Mucosa of stomach (tissue), 1 donor: Measurements from ENCODE around the gene MAEL.

Experiments used
- H3K27me3 ChIP-seq: one replicate; pipeline ENCODE4 v1.7.0; 2013; ENCODE audit warnings: mild to moderate bottlenecking, low read length; ENCODE audit not compliant: control insufficient read depth, insufficient read depth
- H3K36me3 ChIP-seq: one replicate; pipeline ENCODE4 v1.7.0; 2013; ENCODE audit warnings: low read length; ENCODE audit not compliant: control insufficient read depth, insufficient read depth
- H3K4me1 ChIP-seq: one replicate; pipeline ENCODE4 v1.7.0; 2013; ENCODE audit warnings: mild to moderate bottlenecking, low read length; ENCODE audit not compliant: control insufficient read depth, insufficient read depth
- H3K4me3 ChIP-seq: one replicate; pipeline ENCODE4 v1.7.0; 2013; ENCODE audit warnings: low read length
- H3K9ac ChIP-seq: one replicate; pipeline ENCODE4 v1.7.0; 2013; ENCODE audit warnings: mild to moderate bottlenecking, low read length, moderate library complexity
- H3K9me3 ChIP-seq: one replicate; pipeline ENCODE4 v1.7.0; 2013; ENCODE audit warnings: mild to moderate bottlenecking, low read length, moderate library complexity; ENCODE audit not compliant: control insufficient read depth
- donor health status: Pancreatic carcinoma.

MAEL gene

DNA sequence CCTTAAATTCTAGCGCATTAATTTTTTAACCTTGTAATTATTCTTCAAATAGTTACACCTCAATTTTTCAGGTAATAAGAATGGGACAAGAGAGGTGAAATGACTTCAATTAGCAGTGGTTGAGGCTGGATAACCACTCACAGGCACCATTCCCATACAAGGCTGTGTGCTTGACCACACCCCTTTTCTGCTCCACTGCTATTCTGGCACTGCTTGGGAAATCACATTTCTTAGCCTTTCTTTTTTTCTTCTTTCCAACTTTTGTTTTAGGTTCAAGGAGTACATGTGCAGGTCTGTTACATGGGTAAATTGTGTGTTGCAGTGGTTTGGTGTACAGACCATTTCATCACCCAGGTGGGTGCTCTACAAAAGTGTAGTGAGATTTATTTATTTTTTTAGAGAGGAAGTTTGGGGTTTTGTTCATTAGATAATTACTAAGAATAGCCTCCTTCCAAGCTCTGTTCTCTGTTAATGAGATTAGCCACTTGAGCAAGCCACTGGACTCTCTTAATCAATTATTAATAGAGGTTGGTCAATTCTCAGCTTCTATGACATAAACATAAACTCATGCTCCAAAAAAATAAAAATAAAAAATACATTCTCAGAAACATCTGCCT lies 28.1 kb upstream of the MAEL start:
- Histone ChIP-seq H3K36me3 (no peaks in the 10 kb centered on the region), H3K27me3 (no peaks in the 10 kb centered on the region), H3K9ac (no peak overlapping the region), H3K4me1 (no peaks in the 10 kb centered on the region), H3K4me3 (no peak overlapping the region), H3K9me3 (no peaks in the 10 kb centered on the region)

DNA sequence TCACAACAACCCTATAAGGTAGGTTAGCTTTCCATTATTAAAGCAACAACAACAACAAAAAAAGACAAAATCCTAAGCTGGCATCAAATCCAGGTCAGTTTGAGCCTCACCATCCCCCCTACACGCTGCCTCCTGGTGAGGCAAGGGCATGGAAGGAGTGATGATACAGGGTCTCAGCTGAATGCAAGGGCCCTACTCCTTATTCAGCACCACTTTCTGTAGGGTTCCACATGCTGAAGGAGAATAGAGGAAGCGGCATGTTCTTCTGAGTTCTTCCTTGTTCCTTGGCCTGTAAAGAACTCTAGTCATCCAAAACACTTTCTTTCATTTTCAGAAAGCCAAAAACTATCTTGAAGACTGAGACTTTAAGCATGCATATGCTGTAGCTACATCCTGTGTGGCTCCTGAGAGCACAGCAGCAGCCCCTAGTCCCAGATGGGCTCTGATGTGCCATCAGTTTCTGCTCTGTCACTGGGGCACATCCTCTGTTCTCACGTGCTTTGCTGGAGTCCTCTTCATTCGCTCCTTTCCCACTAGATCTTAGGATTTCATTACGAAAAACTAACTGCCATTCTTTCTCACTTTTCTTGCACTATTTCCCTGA lies 19.9 kb upstream of the MAEL start:
- Histone ChIP-seq H3K4me1 (no peaks in the 10 kb centered on the region), H3K36me3 (no peaks in the 10 kb centered on the region), H3K9ac (no peak overlapping the region), H3K4me3 (no peak overlapping the region), H3K27me3 (peaks cover 36% of the 10 kb centered on the region), H3K9me3 (no peaks in the 10 kb centered on the region)

DNA sequence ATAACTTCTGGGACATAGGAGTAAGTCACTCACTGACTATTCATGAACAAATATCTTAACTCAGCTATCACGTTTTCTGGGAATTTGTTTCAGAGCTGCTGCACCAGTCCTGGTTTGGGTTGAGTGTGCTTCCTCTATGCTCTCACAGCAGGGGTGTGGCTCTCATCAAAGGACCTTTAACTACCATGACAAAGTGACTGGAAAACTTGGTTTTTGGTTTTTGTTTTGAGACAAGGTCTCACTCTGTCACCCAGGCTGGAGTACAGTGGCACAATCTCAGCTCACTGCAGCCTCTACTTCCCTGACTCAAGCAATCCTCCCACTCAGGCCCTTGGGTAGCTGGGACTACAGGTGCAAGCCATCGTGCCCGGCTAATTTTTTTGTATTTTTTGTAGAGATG lies 17.8 kb upstream of the MAEL start:
- H3K36me3 ChIP-seq, result no peaks in the 10 kb centered on the region
- H3K9me3 ChIP-seq, result no peaks in the 10 kb centered on the region
- no peak overlapping the region for H3K9ac ChIP-seq
- peaks cover 52% of the 10 kb centered on the region for H3K27me3 ChIP-seq
- no peaks in the 10 kb centered on the region for H3K4me1 ChIP-seq
- H3K4me3 ChIP-seq, result no peak overlapping the region

DNA sequence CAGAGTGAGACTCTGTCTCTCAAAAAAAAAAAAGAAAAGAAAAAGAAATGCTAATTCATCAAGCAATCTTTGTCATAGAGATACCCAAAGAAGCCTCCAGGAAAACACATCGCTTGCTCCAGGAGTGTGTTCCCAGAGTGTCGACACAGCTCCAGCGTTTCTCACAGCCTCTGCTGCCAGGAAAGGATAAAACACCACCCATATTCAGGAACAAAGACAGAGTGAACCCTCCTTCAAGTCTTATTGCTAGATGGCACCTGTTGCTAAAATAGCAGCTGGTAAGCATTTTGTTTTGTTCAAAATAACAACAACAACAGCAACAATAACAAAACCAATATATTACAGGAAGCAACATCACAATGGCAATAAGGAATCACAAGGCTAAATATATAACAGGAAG lies 16.9 kb upstream of the MAEL start:
- Histone ChIP-seq H3K4me1 (no peaks in the 10 kb centered on the region), H3K9ac (no peak overlapping the region), H3K9me3 (no peaks in the 10 kb centered on the region), H3K36me3 (no peaks in the 10 kb centered on the region), H3K27me3 (peaks cover 60% of the 10 kb centered on the region), H3K4me3 (no peak overlapping the region)

DNA sequence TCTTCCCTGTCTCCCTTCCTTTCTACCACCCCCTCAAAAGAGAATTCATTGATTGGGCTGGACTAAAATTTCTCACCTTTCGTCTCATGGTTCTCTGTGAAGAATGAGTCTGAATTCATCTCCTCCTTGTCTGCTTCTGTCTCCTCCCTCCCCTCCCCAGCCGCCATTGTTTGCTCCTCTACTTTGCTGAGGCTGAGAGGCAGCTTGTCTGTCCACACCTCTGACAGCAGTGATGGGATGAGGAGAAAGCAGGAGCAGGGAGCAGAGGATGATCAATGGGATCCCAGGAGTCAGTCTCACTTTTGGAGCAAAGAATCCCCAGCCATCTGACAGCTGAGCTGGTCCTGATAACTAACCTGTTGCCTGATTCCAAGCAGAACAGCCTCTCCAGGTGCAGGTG lies 16.3 kb upstream of the MAEL start:
- Histone ChIP-seq H3K4me1 (no peaks in the 10 kb centered on the region), H3K9me3 (no peaks in the 10 kb centered on the region), H3K36me3 (no peaks in the 10 kb centered on the region), H3K9ac (no peak overlapping the region), H3K27me3 (peaks cover 66% of the 10 kb centered on the region), H3K4me3 (no peak overlapping the region)

DNA sequence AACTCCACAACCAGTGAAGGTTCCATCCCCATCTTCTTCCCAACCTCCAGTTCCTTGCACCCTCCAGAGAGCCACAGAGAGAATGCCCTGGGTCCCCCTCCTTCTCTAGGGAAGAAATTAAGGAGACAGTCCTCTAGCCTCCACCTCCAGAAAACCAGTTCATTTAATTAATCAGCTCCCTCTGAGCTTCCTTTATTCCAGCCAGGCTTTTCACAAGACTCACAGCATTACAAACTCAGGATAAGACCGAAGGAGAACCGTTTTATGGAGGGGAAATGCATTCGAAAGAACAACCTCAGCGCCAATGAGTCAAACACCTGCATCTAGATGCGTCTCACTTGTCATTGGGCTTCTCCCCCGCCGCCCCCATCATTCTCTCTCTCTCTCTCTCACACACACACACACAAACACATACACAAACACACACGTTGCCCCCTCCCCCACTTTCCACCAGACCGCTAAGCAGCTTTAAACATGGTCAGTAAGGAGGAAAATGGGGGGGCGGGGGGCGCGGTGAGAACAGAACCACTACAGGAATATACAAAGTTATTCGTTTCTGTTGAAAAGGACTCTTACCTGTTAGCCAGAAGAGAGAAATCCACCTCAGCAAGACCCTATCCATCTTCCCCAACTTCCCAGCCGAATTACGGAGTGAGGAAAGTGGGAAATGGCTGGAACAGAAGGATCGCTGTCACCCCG lies 14.3 kb upstream of the MAEL start:
- Histone ChIP-seq H3K27me3 (peaks cover 74% of the 10 kb centered on the region), H3K36me3 (no peaks in the 10 kb centered on the region), H3K9me3 (no peaks in the 10 kb centered on the region), H3K9ac (no peak overlapping the region), H3K4me1 (no peaks in the 10 kb centered on the region), H3K4me3 (no peak overlapping the region)

DNA sequence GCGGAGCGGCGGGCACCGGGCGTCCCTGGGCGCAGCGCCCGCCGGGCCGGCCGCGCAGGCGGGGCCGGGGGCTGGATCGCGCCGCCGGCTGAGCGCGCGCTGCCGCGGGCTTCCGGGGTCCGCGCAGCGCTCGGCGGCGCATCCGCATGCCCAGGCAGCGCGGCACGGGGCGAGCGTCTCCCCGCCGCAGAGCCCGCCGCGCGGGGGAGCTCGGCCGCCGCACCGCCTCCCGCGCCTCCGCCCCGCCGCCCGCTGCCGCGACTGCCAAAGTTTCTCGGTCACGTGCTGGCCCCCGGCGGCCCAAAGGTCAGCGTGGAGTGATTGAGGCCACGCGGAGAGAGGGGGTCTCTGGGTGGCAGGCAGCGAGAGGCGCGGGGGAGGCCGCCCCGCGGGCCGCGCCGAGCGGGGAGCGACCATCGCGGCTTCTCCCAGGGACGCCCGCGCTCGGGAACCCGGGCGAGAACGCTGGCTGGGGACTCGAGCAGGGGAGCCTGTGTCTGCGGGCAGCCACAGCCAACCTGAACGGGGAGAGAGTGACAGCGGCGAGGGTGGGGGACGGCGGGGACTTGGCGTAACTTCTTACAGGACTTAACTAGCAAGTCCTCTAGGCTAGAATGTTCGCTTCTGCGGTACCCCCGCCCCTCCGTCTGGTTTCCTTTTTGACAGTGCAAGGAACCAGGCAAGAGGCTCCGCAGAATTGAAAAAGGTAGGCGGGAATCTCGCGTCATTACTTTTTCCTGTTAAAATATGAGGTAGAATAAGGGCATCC lies 13.5 kb upstream of the MAEL start, which contains the start of gene ILDR2:
ILDR2 (minus strand) TSS at position 180 of the 769 bp plus-strand sequence. CDS start 272 bp downstream, outside the sequence.
- H3K4me3 ChIP-seq, result peak within 1 kb of the TSS; percentile 47
- H3K36me3 ChIP-seq, result no peaks in the 10 kb centered on the region
- H3K9me3 ChIP-seq, result no peaks in the 10 kb centered on the region
- H3K27me3 ChIP-seq, result peaks cover 71% of the 10 kb centered on the region
- H3K9ac ChIP-seq, result peak within 1 kb of the TSS; percentile 55
- no peaks in the 10 kb centered on the region for H3K4me1 ChIP-seq

DNA sequence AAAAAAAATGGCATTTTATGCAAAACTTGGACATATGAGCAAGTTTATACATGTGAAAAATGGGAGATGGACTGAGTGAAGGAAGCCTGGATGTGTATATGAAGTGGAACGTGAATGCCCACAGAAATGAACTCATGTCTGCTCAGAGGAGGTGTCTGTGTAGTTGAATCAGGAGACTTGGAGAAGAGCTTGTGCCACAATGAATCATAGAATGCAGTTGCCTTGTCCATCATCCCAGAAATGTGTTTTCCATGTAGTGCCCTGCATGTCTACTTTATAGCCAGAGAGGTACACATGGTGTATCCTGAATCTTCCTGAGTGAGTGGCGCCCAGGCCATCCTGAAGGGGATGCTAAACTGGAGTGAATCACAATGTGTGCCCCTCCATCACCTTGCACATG lies 11.1 kb upstream of the MAEL start:
- H3K4me3 ChIP-seq, result no peak overlapping the region
- H3K27me3 ChIP-seq, result peaks cover 52% of the 10 kb centered on the region
- H3K36me3 ChIP-seq, result no peaks in the 10 kb centered on the region
- H3K4me1 ChIP-seq, result no peaks in the 10 kb centered on the region
- no peak overlapping the region for H3K9ac ChIP-seq
- no peaks in the 10 kb centered on the region for H3K9me3 ChIP-seq

DNA sequence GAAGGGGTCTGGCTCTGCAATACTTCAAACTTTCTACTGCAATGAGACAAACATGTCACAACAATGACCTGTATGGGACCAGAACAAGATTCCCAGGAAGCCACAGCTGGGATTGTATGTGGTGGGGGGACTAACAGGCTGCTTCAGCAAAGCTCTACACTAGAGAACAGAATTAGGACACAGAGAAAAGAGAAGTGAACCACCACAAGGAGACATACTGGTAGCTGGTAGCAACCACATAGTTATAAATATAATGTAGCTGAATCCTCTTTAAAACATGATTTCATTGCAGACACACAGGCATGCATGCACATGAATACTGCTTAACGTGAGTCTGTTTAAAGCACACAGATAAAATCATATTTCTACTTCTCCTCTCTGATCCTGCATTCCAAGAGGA lies 10.3 kb upstream of the MAEL start:
- no peaks in the 10 kb centered on the region for H3K4me1 ChIP-seq
- H3K9ac ChIP-seq, result no peak overlapping the region
- no peaks in the 10 kb centered on the region for H3K36me3 ChIP-seq
- H3K9me3 ChIP-seq, result no peaks in the 10 kb centered on the region
- H3K4me3 ChIP-seq, result no peak overlapping the region
- H3K27me3 ChIP-seq, result peaks cover 44% of the 10 kb centered on the region

DNA sequence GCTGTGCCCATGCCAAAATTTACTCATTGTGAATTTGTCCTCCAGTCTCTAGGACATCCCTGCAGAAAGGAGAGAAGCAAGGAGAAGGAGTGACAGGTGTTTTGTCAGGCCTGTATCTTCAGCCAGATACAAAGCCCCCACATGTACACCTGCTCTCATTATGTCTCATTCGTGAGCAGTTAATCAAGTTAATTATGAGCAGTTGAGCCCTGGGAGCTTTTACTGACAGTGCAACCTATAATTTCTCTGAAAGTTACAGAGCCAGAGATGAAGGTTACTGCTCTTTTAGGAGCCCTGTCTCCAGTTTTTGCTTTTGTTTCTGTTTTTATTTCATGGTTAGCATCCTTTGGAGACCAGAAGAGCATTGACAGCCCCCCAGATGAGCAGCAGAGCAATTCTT lies 8.7 kb upstream of the MAEL start:
- Histone ChIP-seq H3K9ac (no peak overlapping the region), H3K4me3 (no peak overlapping the region), H3K27me3 (peaks cover 34% of the 10 kb centered on the region), H3K9me3 (no peaks in the 10 kb centered on the region), H3K4me1 (no peaks in the 10 kb centered on the region), H3K36me3 (no peaks in the 10 kb centered on the region)

DNA sequence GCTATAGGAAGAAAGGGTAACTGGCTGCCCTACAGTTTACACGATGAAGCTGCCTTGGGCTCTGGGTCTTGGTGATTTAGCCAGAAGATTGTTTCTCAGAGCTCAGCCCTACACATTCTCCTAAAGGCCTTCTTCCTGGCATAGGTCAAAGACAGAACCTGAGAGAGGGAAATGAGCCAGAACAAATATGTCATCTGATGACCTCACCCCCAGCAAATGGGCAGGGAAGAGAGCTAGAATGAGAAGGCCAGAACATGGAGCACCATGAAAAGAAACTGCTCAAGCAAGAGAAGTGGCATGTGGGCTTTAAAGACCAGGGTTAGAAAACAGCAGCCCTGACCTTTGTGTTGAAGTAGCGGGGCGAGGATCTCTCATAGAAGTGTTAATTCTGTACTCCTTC lies 8.3 kb upstream of the MAEL start:
- Histone ChIP-seq H3K4me3 (no peak overlapping the region), H3K4me1 (no peaks in the 10 kb centered on the region), H3K9me3 (no peaks in the 10 kb centered on the region), H3K9ac (no peak overlapping the region), H3K36me3 (no peaks in the 10 kb centered on the region), H3K27me3 (peaks cover 31% of the 10 kb centered on the region)

DNA sequence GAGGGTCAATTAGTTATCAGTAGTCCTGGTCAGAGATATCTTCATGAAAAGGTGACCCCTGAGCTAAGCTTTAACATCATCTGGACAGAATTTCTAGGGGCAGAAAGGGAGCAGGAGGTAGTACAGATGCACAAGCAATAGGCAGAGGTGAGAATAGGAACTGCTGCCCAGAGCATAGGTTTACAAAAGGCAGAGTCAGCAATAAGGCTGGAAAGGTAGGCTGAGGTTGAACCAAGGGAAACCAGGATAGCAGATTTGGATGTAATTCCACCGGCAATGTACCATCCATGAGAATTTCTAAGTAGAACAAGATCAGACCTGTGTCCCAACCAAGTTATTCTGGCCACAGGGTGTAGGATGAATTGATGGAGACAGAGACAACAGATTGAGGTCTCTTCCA lies 7.5 kb upstream of the MAEL start:
- Histone ChIP-seq H3K4me1 (no peaks in the 10 kb centered on the region), H3K9me3 (no peaks in the 10 kb centered on the region)

More for the DNA sequence above, 7.5 kb upstream of the MAEL start:
- peaks cover 24% of the 10 kb centered on the region for H3K27me3 ChIP-seq
- H3K9ac ChIP-seq, result no peak overlapping the region
- no peaks in the 10 kb centered on the region for H3K36me3 ChIP-seq
- H3K4me3 ChIP-seq, result no peak overlapping the region
